Measurements from ENCODE around the gene TRIO. TPM values are rescaled to one million over a fixed set of nuclear protein-coding genes. Genes with fewer than 3 reads are reported as not detected.
A peak's percentile ranks its signal among the peaks of the same experiment; 100 is the strongest.

TRIO gene
- total RNA-seq, 1 experiment from 2014 or later, result 88.8 TPM

DNA sequence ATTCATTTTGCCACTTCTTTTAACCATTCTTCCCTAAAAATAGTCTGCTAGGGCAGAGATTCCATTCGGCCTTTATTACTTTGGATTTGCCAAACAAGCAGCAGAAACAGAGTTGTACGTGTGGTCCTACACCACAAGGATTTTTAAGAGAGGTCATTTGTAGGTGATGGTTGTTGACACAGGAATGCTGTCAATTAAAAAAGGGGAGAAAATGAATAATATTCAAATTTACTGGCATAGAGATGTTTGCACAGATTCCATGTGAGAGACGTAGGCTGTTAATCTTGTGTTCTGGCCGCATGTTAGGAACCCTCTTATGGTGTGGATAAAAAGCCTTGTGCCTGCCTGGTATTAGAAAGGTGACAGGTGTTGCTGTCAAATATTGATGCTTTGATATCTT lies 34.9 kb downstream of the TRIO start:
- ATAC-seq (no peak), DNase-seq (ENCODE audit: low spot score) (no peak)
- POLR2A ChIA-PET, result no interaction called here
- Mint-ChIP-seq H3K4me1 (peaks cover 74% of the 10 kb centered on the region), H3K27ac (peak overlapping the region; percentile 29; the same call in 1 of the 2 replicates), H3K36me3 (no peaks in the 10 kb centered on the region), H3K4me3 (no peak overlapping the region), H3K9me3 (no peaks in the 10 kb centered on the region), H3K27me3 (ENCODE audit: low read depth) (no peaks in the 10 kb centered on the region)
- TF ChIP-seq NFATC4 (CRISPR knock-in tag; IDR thresholded peaks at IDR 0.05) (no peak), TEAD4 (CRISPR knock-in tag; IDR thresholded peaks at IDR 0.05) (no peak), ATF1 (CRISPR knock-in tag; IDR thresholded peaks at IDR 0.05) (no peak), CREM (CRISPR knock-in tag; IDR thresholded peaks at IDR 0.05) (no peak), ZNF317 (CRISPR knock-in tag; IDR thresholded peaks at IDR 0.05; ENCODE audit: borderline replicate concordance, low read depth) (no peak), NR1H2 (CRISPR knock-in tag; IDR thresholded peaks at IDR 0.05) (no peak), SMAD3 (CRISPR knock-in tag; IDR thresholded peaks at IDR 0.05; ENCODE audit: borderline replicate concordance) (no peak), NR2C2 (CRISPR knock-in tag; IDR thresholded peaks at IDR 0.05) (no peak)
- TF ChIP-seq, protein P1, sequence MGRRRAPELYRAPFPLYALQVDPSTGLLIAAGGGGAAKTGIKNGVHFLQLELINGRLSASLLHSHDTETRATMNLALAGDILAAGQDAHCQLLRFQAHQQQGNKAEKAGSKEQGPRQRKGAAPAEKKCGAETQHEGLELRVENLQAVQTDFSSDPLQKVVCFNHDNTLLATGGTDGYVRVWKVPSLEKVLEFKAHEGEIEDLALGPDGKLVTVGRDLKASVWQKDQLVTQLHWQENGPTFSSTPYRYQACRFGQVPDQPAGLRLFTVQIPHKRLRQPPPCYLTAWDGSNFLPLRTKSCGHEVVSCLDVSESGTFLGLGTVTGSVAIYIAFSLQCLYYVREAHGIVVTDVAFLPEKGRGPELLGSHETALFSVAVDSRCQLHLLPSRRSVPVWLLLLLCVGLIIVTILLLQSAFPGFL (CRISPR knock-in tag; IDR thresholded peaks at IDR 0.05; ENCODE audit: borderline replicate concordance), result no peak
- TF ChIP-seq, protein P2, sequence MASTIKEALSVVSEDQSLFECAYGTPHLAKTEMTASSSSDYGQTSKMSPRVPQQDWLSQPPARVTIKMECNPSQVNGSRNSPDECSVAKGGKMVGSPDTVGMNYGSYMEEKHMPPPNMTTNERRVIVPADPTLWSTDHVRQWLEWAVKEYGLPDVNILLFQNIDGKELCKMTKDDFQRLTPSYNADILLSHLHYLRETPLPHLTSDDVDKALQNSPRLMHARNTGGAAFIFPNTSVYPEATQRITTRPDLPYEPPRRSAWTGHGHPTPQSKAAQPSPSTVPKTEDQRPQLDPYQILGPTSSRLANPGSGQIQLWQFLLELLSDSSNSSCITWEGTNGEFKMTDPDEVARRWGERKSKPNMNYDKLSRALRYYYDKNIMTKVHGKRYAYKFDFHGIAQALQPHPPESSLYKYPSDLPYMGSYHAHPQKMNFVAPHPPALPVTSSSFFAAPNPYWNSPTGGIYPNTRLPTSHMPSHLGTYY (CRISPR knock-in tag; IDR thresholded peaks at IDR 0.05), result no peak
- TF ChIP-seq, protein P3, sequence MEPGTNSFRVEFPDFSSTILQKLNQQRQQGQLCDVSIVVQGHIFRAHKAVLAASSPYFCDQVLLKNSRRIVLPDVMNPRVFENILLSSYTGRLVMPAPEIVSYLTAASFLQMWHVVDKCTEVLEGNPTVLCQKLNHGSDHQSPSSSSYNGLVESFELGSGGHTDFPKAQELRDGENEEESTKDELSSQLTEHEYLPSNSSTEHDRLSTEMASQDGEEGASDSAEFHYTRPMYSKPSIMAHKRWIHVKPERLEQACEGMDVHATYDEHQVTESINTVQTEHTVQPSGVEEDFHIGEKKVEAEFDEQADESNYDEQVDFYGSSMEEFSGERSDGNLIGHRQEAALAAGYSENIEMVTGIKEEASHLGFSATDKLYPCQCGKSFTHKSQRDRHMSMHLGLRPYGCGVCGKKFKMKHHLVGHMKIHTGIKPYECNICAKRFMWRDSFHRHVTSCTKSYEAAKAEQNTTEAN (CRISPR knock-in tag; IDR thresholded peaks at IDR 0.05), result no peak
- TF ChIP-seq, protein P4, sequence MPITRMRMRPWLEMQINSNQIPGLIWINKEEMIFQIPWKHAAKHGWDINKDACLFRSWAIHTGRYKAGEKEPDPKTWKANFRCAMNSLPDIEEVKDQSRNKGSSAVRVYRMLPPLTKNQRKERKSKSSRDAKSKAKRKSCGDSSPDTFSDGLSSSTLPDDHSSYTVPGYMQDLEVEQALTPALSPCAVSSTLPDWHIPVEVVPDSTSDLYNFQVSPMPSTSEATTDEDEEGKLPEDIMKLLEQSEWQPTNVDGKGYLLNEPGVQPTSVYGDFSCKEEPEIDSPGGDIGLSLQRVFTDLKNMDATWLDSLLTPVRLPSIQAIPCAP (CRISPR knock-in tag; IDR thresholded peaks at IDR 0.05), result no peak
- CTCF ChIA-PET, result no interaction called here

DNA sequence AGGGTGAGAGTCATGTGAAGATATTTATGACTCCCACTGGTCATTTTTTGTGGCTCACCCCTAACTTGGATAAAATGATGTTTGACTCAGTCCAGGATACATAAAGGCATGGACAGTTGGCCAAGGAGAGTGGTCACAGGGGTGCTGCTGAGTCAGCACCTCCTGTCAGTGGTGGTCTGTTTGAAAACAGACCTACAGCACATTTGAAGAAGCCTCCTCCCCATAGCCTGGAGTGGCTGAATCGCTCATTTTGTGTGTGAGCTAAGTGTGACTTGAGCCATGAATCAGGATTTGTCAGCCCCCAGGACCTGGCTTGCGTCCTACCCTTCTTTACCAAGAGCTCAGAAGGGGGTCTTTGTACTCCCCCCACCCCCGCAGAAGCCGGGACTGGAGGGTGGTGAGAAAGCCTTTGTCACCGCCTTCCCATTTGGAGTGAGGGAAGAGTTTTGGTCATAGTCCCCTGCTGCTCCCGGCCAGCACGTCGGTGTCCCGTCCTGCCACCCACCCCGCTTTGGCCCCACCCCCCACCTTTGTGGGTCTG lies 35.6 kb downstream of the TRIO start:
- DNase-seq (ENCODE audit: low spot score) (peak; percentile 42), ATAC-seq (peak; percentile 35)
- CTCF ChIA-PET, result interaction anchor here (1.1 to 1.2 kb wide), 2 partner anchors 80 to 193 kb away, joined by 3 to 5 read pairs; no protein-coding TSS in a partner anchor
- peak; percentile 56 for TF ChIP-seq ZNF423 (CRISPR knock-in tag; IDR thresholded peaks at IDR 0.05)
- no peak for TF ChIP-seq FOXK1 (CRISPR knock-in tag; IDR thresholded peaks at IDR 0.05)
- TF ChIP-seq, protein P5, sequence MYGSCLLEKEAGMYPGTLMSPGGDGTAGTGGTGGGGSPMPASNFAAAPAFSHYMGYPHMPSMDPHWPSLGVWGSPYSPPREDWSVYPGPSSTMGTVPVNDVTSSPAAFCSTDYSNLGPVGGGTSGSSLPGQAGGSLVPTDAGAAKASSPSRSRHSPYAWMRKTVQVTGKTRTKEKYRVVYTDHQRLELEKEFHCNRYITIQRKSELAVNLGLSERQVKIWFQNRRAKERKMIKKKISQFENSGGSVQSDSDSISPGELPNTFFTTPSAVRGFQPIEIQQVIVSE (CRISPR knock-in tag; IDR thresholded peaks at IDR 0.05; ENCODE audit: borderline replicate concordance), result no peak
- TF ChIP-seq NR1H2 (CRISPR knock-in tag; IDR thresholded peaks at IDR 0.05), result no peak
- no peak for TF ChIP-seq NFYB (CRISPR knock-in tag; conservative IDR thresholded peaks at IDR 0.05; ENCODE audit: low read depth)
- TF ChIP-seq ETV6 (CRISPR knock-in tag; IDR thresholded peaks at IDR 0.05), result no peak
- TF ChIP-seq, protein P6, sequence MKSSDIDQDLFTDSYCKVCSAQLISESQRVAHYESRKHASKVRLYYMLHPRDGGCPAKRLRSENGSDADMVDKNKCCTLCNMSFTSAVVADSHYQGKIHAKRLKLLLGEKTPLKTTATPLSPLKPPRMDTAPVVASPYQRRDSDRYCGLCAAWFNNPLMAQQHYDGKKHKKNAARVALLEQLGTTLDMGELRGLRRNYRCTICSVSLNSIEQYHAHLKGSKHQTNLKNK (CRISPR knock-in tag; IDR thresholded peaks at IDR 0.05), result no peak
- TF ChIP-seq, protein P7, sequence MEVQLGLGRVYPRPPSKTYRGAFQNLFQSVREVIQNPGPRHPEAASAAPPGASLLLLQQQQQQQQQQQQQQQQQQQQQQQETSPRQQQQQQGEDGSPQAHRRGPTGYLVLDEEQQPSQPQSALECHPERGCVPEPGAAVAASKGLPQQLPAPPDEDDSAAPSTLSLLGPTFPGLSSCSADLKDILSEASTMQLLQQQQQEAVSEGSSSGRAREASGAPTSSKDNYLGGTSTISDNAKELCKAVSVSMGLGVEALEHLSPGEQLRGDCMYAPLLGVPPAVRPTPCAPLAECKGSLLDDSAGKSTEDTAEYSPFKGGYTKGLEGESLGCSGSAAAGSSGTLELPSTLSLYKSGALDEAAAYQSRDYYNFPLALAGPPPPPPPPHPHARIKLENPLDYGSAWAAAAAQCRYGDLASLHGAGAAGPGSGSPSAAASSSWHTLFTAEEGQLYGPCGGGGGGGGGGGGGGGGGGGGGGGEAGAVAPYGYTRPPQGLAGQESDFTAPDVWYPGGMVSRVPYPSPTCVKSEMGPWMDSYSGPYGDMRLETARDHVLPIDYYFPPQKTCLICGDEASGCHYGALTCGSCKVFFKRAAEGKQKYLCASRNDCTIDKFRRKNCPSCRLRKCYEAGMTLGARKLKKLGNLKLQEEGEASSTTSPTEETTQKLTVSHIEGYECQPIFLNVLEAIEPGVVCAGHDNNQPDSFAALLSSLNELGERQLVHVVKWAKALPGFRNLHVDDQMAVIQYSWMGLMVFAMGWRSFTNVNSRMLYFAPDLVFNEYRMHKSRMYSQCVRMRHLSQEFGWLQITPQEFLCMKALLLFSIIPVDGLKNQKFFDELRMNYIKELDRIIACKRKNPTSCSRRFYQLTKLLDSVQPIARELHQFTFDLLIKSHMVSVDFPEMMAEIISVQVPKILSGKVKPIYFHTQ (CRISPR knock-in tag; IDR thresholded peaks at IDR 0.05), result no peak
- H3K4me3 Mint-ChIP-seq, result peak overlapping the region; percentile 17; the same call in 1 of the 2 replicates
- POLR2A ChIA-PET, result no interaction called here
- peak overlapping the region; percentile 29; the same call in 1 of the 2 replicates for H3K27ac Mint-ChIP-seq
- no peaks in the 10 kb centered on the region for H3K36me3 Mint-ChIP-seq
- no peaks in the 10 kb centered on the region for H3K9me3 Mint-ChIP-seq
- H3K4me1 Mint-ChIP-seq, result peaks cover 74% of the 10 kb centered on the region
- no peaks in the 10 kb centered on the region for H3K27me3 Mint-ChIP-seq (ENCODE audit: low read depth)
